GM18517 (cell line): Measurements from ENCODE around the gene SDK2.

Source experiments
- ATAC-seq: cut with Tn5 transposase; IDR thresholded peaks from one replicate; pipeline ENCODE4 v1.9.1; 2021; ENCODE audit warnings: mild to moderate bottlenecking, moderate library complexity; ENCODE audit not compliant: unreplicated experiment

The SDK2 gene

DNA sequence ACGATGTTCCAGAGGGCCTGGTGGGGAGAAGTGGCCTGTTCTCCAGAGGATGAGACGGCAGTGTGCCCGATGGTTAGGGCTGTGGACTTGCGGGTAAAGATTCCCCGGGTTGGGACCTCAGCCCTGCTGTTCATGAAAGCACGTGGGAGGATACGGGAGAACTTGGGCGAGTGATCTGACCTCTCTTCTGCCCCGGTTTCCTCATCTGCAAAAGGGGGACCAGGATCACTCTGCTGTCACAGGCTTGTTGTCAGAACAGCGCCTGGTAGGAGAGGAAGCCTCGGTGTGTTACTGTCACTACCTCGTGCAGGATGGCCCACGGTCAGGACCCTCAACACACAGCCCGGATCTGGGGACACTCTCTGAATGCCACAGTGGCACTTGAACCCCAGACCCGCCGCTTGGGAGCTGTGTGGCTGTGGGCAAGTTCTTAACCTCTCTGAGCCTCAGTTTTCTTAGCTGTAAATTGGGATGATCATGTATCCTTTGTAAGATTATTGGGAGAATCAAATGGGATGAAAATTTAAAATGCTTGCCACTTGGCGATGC lies 246.9 kb downstream of the SDK2 start:
- ATAC-seq, result no peak

DNA sequence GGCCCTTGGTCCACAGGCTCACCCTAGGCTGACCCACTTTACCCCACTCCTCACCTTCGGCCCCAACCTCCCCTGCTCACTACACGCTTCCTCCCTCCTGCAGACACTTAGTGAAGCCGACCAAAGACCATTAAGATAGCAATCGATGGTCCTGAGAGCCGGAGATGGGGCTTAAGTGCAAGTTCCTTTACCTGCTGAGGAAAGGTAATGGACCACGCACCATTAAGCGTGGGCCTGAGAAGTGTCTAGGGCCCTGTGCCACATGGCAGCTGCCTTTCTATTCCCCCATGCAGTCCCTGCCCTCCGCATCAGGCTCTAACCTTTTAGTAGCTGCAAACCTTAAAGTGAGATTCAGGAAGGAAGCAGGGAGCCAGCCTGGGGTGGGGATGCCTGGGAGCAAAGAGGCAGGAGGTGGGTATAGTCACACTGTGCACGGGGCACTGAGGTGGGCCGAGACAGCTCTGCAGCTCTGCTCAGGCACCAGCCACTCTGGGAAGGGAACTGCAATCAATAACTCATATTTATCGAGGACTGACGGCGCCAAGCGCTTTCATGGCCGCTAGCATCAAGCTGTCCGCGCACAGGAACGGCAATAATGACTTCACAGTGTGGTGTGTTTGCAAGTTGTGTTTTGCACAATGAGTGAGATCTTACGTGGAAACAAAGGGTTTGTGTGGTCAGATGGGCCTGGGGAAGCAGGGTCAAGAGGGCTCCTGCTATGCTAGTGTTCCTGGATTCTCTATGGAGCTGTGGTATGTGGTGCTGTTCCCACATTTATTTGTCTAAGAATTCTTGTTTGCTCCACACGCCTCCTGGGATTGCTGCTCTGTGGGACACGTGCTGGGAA lies 247.6 kb downstream of the SDK2 start:
- no peak for ATAC-seq

DNA sequence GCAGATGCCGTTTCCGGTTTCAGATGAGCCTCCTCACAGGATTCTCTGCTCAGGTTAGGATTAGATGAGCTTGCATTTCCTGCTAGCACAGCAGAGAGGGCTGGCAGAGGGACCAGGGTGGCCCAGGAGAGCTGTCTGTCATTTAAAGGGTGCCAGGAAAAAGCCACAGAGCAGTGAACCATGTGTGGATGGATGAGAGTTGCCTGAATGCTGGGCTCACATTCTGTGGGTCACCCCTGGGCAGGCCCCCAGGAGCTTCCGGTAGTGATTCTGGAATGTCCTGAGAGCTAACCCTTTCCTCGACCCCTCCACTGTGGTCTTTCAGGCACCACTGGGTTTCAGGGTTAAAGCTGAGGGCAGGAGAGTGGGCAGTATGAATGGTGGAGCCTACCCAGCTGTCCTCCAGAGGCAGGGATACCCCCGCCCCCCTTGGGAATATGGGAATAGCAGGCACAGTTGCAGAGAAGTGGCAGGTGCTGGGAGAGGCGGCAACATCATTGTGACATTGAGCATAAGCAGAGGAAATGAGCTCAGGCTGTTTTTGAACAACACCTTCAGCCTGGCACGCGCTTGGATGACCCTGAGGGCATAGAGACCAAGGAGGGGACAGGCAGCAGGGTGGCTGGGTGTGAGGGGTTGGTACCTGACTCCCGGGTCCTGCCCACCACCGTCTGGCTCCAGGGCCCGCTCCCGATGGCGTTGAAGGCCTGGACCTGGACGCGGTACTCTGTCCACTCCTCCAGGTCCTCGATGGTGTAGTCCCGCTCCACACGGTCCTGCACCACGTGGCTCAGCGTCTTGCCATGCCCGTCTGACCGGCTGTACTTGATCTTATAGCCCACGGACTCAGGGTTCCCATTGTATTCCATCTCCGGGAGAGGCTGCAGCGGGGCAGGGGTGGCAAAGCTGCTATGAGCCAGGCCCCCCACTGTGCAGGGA lies 249.5 kb downstream of the SDK2 start:
- no peak for ATAC-seq

DNA sequence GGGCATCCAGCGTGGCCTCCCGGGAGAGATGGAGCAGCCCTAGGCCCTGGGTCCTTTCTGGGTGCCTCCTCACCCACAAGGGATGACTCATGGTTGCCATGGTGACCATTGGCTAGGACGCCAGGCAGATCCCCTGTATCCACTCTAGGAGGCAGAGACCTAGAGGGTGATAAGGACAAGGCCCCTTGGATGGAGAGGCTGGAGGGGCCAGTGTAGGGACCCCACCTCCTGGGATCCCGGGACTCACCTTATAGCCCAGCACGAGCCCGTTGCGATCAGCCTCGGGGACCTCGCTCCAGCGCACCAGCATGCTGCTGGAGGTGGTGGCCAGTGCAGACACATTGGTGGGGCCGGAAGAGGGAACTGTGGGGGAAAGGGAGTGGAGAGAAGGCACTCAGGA lies 250.3 kb downstream of the SDK2 start:
- no peak for ATAC-seq

DNA sequence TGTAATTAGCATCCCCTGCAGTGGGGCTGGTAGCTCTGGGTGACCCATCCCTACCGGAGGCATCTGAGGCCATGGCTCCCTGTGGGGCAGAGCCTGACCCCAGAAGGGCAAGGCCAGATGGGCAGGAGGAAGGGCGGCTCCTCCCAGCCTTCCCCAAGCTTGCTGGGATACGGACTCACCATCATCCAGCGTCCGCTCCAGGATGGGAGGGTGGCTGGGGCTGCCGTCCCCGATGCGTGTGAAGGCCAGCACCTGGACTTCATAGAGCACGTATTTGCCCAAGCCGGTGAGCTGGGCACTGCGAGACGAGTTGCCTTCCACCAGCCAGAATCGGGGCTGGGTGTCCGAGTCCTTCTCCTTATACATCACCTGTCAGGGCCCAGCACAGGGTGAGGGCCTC lies 250.9 kb downstream of the SDK2 start:
- no peak for ATAC-seq

DNA sequence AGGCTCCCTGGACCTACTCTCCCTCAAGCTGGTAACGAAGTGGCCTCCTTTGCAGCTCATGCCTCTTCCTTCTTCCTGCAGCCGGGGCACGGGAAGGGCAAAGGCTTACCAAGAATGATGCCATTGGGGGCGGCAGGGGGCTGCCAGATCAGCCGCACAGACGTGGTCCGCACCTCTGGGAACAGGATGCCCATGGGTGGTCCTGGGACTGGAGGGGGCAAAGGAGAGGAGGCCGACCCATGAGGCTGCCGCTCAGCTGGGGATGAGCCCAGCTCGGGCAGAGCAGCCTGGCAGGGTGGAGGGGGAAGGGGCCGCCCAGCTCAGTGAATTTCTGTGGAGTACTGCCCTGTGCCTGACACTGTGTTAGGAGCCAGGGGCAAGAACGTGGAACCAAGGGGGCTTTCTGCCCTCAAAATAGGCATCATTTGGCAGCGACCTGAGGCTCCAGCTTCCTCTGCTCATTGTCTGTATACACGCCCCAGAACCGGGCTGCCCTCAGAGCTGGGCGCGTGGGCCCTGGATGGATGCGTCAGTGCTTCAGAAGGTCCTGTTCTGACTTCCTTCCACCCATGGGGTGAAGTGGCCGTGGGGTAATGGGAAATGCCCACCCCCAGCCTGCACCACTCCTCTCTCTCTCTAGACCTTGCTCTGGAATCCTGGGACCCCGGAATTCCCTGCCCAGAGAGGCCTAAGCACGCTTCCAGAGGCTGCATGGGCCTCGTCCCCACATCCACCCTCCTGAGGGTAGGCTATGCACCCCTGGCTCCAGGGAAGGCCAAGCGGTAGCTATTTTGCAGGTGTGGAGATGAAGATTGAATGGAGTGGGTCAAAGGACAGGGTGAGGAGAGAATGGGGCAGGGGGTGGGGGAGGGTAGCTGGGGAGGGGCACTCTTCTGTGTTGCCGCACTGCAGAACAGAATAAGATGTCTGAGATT lies 252.6 kb downstream of the SDK2 start:
- no peak for ATAC-seq

DNA sequence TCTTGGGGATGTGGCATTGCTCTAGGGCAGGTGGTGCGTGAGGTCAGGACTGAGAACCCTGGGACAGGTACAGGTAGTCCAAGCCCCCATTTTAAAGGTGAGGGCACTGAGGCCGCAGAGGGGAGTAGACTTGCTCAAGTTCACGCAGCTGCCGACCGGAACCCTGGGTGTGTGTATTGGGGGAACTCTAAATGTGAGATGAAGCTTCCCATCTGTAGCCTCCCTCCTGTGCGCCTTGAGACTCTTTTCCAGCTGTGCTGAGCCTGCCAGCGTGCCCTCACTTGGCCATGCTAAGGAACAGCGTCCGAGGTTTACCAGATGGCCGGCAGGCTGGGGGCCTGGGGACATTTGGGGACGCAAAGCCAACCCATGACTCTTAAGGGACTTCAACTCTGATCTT lies 253.4 kb downstream of the SDK2 start:
- ATAC-seq, result no peak

DNA sequence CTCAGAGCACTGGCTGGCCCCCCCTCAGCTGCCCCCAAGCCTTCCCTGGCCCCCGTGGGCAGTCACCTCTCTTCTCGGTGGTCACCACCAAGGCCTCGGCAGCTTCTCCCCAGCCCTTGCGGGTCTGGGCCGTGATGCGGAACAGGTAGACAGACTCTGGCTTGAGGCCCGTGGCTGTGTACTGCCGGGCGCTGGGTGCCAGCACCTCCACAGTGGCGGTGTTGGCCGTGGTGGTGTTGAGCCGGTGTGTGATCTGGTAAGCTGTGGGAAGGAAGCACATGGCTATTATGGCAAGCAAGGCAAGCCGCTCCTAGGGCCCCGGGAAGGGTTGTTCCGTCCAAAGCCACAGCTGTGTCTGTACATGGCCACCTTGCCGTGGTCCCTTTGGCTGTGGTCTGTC lies 254.0 kb downstream of the SDK2 start:
- ATAC-seq, result no peak

DNA sequence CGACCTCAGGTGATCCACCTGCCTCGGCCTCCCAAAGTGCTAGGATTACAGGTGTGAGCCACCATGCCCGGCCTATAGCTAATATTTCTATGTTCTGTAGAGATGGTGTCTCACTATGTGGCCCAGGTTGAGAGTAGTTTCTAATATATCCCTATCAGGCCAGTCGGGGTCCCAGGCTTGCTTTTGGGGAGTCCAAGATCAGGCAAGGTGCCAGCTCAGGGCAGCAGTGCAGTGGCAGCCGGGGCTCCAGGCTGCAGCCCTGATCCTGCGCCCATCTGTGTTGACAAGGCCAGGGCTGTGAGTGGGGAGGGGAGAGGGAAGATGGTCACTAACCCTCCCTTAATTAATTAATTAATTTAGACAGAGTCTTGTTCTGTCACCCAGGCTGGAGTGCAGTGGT lies 254.8 kb downstream of the SDK2 start:
- no peak for ATAC-seq

DNA sequence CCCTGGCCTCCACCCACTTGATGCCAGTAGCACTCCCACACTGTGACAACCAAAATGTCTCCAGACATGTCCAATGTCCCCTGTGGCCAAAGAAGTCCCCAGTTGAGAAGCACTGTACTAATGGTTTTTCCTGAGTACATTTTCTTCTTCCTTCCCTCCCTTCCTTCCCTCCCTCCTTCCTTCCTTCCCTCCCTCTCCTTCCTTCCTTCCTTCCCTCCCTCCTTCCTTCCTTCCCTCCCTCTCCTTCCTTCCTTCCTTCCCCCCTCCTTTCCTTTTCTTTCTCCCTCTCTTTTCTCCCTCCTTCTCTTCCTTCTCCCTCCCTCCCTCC lies 255.7 kb downstream of the SDK2 start:
- ATAC-seq, result no peak

DNA sequence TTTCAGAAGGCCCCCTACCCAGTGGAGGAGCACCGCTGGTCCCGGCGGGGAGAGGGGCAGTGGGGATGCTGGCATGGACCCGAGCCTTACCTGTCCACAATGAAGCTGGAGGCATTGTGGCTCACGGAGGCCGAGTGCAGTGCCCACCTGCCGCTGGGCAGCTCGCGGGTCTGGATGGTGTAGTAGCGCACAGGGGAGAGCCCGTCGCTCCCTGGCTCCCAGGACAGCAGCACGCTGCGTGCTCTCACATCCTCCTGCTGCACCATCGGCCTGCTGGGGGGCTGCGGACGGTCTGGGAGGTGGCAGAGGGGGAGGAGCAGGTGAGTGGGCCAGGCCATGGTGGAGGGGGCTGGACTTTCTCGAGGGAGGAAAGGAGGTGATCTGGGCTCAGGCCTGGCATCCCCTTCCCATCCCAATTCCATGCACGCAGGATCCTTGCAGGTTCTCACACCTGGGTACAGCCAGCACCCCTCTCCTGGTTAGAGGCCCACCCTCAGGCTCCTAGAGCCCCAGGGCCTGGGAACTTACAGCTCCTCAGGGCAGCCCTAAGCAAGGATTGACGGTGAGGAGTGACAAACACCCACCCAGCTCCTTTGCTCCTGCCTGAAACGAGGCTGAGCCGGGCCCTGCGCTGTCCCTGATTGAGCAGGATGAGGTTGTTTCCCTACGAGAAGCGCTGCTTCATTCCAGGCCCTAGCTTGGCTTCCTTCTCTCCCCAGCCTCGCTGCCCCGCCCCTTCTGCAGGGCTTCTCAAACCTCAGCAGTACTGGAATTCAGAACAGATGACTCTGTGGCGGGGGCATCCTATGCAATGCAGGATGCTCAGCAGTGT lies 256.3 kb downstream of the SDK2 start:
- no peak for ATAC-seq

DNA sequence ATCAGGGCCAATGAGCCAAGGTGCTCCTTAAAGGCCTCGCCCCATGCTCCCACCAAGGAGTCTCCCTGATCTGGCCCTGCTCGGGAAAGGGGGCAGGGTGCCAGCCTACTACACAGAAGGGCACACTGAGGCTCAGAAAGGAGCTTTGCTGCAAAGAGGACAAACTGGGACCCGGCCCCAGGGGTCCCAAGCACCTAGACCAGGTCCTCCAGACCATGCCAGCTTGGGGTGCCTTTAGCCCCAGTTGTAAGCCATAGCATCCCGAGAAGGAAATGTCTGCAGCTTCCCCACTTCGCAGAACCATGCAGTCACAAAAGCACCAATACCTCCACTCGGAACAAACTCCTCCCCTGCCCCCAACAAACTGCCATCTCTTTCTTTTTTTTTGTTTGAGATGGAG lies 257.7 kb downstream of the SDK2 start:
- ATAC-seq, result no peak

DNA sequence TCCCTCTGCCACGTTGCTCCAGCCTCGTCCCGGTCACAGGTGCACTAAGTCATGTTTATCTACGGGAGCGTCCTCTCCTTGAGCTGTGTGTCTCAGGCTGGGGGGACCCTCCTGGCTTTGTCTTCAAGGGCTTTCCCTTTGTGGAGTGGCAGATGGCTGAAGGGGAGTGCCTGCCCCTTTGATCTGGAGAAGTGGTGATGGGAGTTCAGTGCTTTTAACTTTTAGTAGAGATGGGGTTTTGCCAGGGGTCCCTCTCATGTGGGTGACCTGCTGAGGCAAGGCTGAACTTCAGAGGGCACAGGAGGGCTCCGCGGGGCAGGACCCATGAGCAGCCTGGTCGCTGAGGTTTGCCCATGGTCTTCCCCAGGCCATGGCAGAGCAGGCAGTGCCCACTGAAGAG lies 259.3 kb downstream of the SDK2 start:
- no peak for ATAC-seq

DNA sequence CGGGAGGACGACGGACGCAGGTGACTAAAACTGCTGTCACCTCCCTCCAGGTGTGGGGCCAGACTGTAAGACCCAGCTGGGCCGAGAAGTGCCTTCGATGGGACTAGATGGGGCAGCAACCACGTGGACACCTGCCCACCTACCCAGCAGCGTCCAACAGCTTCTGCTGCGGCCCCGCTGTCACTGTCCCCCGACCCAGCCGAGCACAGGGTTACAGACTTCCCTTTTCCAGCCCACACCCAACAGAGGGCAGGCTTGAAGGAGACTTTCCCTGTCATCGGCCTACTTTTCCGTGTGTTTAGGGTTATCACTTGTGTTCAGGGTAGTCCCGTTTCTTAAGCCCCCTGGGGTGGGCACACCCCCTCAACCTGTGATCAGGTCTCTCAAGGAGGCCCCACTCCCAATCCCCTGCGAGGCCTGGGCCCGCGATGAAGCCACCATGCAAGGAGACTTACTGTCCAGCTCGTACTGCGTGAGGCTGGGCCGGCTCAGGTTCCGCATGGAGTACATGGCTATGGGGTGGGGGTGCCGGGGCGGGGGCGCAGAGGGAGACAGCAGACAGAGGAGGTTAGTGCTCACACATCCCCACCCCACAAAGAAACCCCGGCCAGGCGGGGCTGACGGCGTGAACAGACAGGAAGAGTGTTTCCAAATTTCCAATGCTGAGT lies 263.7 kb downstream of the SDK2 start:
- no peak for ATAC-seq

DNA sequence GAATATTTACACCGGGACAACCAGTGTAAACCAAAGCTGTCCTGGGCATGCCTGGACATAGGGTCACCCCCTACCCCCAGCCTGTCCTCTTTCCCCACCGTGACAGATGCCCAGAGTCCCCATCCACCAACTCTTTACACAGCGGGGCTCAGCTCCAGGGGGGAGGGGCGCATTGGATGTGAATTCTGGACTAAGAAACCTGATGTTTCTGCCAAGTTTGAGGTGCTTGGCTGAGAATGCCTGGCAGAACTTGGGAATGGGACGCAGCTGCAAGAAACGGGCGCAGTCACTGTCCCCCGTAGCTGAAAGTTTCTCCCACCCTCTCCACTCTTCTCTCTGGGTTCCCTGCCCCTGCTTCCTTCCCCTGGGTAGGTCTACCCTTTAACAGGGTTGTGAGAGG lies 264.4 kb downstream of the SDK2 start:
- no peak for ATAC-seq

DNA sequence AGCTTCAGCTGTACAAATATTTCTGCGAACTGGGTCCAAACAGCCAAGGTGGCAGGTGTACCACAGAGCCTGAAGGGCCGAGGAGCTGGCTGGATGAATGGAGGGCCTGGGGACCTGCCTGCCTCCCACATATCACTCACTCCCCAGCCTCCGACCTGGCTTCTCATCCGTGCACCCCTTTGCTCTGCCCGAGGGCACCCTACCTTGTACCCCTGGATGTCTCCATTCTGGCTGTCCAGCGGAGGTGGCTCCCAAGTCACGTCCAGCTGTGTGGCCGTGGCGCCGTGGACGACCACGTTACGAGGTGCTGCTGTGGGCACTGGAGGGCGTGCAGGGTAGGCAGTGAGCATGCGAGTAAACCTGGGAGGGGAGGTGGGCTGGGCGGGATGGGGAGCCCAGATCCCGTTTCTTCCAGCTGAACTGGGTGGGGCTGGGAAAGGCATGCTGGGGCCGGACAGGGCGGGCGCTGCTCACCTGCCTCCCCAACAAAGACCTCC lies 265.2 kb downstream of the SDK2 start:
- ATAC-seq, result no peak

DNA sequence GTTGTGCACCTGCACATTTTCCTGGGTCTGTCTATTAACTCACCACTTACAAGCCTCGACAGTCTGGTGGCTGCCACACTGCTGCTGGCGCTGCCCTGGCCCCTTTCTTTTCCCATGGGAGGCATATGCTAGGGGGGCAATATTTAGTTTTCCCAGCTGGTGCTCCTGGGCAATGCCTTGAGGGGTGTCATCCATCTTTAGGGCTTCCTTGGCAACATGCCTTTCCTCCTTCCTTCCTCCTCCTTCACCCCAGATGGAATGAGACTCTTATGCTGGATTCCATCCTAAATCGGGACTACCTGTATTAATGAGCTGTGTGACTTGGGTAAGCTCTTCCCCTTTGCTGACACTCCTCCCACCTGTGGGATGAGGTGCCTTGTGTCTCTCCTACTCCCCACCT lies 267.6 kb downstream of the SDK2 start:
- ATAC-seq, result no peak

DNA sequence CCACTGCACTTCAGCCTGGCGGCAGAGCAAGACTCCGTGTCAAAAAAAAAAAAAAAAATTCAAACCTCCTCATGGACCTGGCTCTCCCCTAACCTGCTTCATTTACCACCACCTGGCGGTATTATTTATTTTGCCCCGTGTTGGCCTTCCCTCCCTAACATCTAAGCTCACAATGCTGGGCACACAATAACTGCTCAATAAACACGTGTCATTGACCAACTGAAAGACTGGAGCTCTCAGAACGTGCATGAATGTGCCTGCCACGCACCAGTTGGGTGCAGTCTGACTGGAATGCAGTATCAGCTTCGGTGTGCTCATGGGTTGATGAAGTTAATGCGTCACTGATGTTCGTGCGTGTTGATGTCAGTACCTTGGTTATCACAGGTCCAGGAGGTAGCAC lies 268.1 kb downstream of the SDK2 start:
- no peak for ATAC-seq

DNA sequence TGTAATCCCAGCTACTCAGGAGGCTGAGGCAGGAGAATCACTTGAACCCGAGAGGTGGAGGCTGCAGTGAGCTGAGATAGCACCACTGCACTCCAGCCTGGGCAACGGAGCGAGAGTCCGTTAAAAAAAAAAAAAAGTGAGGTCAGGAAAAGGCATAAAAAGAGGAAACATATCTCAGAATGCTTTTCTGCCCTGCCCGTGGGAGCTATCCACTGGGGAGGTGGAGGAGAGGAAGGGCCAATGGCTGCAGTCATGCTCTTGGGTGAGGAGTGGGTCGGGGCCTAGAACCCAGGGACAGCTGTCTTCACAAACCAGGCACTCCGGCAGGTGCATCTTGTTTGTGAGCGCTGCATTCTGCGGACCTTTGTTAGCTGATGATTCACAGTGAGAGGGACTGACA lies 272.4 kb downstream of the SDK2 start:
- no peak for ATAC-seq
